ENCODE measurements around the gene LPCAT1.

Gene LPCAT1

GRCh38 chr5:1493941-1494340 is 29.8 kb downstream of the LPCAT1 start:
- TF ChIP-seq, protein P1, sequence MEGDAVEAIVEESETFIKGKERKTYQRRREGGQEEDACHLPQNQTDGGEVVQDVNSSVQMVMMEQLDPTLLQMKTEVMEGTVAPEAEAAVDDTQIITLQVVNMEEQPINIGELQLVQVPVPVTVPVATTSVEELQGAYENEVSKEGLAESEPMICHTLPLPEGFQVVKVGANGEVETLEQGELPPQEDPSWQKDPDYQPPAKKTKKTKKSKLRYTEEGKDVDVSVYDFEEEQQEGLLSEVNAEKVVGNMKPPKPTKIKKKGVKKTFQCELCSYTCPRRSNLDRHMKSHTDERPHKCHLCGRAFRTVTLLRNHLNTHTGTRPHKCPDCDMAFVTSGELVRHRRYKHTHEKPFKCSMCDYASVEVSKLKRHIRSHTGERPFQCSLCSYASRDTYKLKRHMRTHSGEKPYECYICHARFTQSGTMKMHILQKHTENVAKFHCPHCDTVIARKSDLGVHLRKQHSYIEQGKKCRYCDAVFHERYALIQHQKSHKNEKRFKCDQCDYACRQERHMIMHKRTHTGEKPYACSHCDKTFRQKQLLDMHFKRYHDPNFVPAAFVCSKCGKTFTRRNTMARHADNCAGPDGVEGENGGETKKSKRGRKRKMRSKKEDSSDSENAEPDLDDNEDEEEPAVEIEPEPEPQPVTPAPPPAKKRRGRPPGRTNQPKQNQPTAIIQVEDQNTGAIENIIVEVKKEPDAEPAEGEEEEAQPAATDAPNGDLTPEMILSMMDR (IDR thresholded peaks at IDR 0.05; ENCODE audit: low read depth, low read length) = no peak

DNA sequence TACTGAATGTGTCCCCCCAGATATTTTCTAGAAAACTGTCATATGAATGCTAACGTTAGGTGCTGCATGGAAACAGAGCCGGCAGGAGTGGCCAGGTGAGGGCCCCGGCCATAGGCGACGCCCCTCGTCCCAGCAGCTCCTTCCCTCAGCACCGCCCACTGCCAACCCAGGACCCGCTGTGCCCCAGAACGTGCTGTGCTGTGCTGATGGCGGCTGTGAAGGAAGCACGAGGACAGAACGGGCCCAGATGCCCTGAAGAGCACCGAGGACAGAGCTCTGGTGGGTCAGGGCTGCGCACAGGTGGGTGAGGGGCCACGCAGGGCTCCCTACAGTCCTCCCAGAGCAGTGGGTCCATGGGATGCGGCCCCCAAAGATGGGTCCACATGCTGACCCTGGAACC is 30.3 kb downstream of the LPCAT1 start:
- no peak overlapping the region for H3K4me3 ChIP-seq (ENCODE audit: low read depth, low read length)
- TF ChIP-seq, protein P1 (IDR thresholded peaks at IDR 0.05; ENCODE audit: low read depth, low read length) = no peak

More at GRCh38 chr5:1493941-1494340, 29.8 kb downstream of the LPCAT1 start:
- no peak overlapping the region for H3K4me3 ChIP-seq (ENCODE audit: low read depth, low read length)

DNA sequence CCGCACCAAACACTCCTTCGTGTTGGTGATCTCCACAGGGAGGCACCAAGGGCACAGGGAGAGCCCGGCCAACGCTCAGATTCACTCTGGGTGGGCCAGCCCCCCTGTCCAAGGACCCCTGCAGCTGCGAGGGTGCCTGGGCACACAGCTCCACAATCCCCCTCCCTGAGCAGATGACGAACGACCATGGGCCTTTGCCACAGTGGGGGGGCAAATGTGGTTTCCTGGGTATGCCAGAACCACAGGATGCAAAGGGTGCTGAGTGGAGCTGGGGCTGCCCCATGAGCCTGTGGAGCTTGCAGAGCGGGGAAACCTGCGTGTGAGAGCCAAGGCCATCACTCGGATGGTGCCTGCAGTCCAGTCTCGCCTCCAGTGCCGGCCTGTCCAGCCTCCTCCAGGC is 31.0 kb downstream of the LPCAT1 start:
- H3K4me3 ChIP-seq (ENCODE audit: low read depth, low read length) = no peak overlapping the region
- TF ChIP-seq, protein P1 (IDR thresholded peaks at IDR 0.05; ENCODE audit: low read depth, low read length) = no peak

DNA sequence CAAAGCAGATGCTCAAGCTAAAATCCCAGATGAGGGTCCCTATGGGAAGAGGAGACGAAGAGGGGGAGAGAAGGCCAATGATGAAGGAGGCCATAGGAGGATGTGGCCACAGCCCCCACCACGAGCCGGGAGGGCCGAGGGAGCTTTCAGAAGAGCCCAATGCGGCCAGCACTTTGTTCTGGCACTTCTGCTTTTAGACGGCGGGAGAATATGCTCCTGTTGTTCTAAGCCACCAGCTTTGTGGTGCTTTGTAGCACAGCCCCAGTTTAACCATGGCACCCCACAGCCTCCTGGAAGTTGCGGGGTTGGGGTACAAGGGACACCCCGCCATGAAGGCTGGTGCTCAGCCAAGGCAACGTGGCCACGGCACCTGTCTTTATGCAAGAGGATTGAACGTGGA is 33.4 kb downstream of the LPCAT1 start:
- TF ChIP-seq, protein P1 (IDR thresholded peaks at IDR 0.05; ENCODE audit: low read depth, low read length) = no peak
- no peak overlapping the region for H3K4me3 ChIP-seq (ENCODE audit: low read depth, low read length)

- TF ChIP-seq, protein P1 (IDR thresholded peaks at IDR 0.05; ENCODE audit: low read depth, low read length) = no peak
- no peak overlapping the region for H3K4me3 ChIP-seq (ENCODE audit: low read depth, low read length)
Measured at GRCh38 chr5:1489754-1490153, 34.0 kb downstream of the LPCAT1 start.

- H3K4me3 ChIP-seq (ENCODE audit: low read depth, low read length) = no peak overlapping the region
- TF ChIP-seq, protein P1 (IDR thresholded peaks at IDR 0.05; ENCODE audit: low read depth, low read length) = no peak
Measured at GRCh38 chr5:1488882-1489680, 34.7 kb downstream of the LPCAT1 start.

DNA sequence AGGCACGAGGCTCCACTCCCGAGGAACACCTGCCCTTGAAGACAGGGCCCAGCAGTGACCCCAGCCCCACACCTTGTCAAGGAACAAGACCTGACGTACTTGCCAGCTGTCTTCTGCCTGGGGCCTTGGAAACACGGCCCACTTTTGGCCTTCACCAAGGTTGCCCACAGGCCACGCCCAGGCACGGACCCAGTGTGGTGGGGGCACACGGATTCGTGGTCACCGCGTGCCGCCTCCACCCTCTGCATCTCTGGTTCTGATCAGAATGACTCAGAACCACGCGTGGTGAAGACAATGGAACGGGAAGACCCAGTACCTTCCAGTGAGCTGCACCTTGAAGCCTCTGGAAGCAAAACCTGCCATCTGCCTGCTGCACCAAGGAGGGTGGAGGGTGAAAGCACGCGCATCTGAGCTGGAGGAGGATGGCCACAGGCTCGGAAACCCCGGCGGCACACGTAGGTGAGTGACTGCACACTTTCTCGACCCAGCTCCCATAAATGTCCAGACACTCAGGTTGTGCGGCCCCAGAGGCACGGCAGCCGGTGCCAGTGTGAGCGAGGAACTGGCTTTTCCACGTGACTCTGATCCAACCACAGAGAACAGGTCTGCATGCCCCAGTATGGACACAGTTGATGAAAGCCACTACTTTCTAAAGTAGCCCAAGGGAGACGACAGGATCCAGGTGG is 36.5 kb downstream of the LPCAT1 start:
- no peak overlapping the region for H3K4me3 ChIP-seq (ENCODE audit: low read depth, low read length)
- TF ChIP-seq, protein P1 (IDR thresholded peaks at IDR 0.05; ENCODE audit: low read depth, low read length) = no peak

All from WI38 (cell line).